A549 (cell line): ENCODE measurements around the gene CADM1.

ENCODE experiments used
- CTCF ChIP-seq: fragments of >200 bp; sonication (Bioruptor Twin); formaldehyde crosslinking; IDR thresholded peaks from 3 replicates; pipeline ENCODE4 v1.5.1; 2016
- ESRRA ChIP-seq: fragments of 150-350 bp; IDR thresholded peaks from 2 replicates; pipeline ENCODE4 v1.6.1; 2014; ENCODE audit warnings: mild to moderate bottlenecking, low read length, borderline replicate concordance
- POLR2A ChIP-seq: IDR thresholded peaks from 2 replicates; pipeline ENCODE4 v1.6.1; 2012; ENCODE audit warnings: mild to moderate bottlenecking, low read length
- TF ChIP-seq, protein P1 (sequence below): fragments of 250-450 bp; sonication (Bioruptor Pico); IDR thresholded peaks from 2 replicates; pipeline ENCODE4 v1.5.0; 2021; ENCODE audit warnings: mild to moderate bottlenecking, moderate library complexity, borderline replicate concordance

DNA sequence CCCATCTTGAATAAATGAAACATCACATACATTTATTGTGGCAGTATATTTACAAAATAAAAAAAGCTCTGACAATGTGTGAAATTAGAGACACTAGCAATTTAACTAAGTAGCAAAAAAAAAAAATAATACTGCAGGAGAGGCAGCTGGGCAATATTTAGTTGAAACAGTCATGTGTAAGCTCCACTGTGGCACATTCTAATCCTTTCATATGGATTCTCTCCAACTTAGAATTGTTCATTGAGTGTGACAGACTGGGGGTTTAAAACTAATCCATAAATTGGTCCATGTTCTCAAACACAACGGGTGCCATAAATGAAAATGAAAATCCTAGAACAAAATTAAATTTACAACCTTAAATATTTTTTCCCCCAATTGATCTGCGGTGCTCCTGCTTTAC, 302.1 kb downstream of the CADM1 start:
- TF ChIP-seq, protein P1, sequence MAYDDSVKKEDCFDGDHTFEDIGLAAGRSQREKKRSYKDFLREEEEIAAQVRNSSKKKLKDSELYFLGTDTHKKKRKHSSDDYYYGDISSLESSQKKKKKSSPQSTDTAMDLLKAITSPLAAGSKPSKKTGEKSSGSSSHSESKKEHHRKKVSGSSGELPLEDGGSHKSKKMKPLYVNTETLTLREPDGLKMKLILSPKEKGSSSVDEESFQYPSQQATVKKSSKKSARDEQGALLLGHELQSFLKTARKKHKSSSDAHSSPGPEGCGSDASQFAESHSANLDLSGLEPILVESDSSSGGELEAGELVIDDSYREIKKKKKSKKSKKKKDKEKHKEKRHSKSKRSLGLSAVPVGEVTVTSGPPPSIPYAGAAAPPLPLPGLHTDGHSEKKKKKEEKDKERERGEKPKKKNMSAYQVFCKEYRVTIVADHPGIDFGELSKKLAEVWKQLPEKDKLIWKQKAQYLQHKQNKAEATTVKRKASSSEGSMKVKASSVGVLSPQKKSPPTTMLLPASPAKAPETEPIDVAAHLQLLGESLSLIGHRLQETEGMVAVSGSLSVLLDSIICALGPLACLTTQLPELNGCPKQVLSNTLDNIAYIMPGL (CRISPR knock-in tag) = no peak
- TF ChIP-seq POLR2A (no peak), ESRRA (no peak), CTCF (no peak)
